GM19372 (cell line): ENCODE data around the gene G3BP1.
"Not testable (repeated sequence)": the region's sequence is repeated elsewhere in the genome, so short reads cannot be mapped to it uniquely, and the experiment has no call there.

Experiments
- ATAC-seq: cut with Tn5 transposase; IDR thresholded peaks from one replicate; pipeline ENCODE4 v1.9.1; 2021; ENCODE audit warnings: mild to moderate bottlenecking, low read depth, moderate library complexity; ENCODE audit not compliant: unreplicated experiment

G3BP1 gene

DNA sequence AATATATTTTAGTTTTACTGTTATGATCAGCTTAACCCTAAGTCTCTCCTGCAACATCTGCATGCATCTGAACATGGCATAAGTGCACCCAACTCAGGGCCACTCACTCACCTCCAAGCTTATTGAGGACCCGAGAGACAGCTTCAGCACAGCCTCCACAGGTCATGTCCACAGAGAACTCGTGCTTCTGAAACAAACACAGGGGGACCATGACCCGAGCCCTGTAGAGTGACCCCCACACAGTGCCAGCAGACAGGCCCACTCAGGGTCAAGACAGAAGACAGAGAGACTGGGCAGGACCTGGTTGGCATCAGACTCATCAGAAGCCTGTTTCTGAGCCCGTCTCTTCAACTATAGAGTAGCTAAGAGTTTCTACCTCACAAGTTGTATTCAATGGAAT lies 20.2 kb upstream of the G3BP1 start:
- ATAC-seq: no peak

DNA sequence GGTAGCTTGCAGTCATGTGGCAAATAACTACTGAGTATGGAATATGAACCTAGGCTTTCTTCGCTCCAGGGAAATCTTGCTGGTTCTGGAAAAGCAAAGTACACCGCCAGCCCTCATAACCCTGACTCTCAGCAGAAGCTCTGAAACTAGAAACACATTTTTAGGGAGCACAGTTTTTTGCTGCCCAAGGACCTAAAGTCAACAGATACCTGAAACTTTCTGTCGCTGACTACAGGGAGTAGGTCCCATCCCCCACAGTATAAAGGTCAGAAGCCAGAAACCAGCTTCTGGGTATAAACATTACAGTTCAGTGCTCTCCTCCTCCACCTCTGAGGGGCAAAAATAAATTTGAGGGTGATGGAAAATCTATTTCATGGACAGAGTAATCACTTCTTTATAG lies 16.4 kb upstream of the G3BP1 start:
- no peak for ATAC-seq

DNA sequence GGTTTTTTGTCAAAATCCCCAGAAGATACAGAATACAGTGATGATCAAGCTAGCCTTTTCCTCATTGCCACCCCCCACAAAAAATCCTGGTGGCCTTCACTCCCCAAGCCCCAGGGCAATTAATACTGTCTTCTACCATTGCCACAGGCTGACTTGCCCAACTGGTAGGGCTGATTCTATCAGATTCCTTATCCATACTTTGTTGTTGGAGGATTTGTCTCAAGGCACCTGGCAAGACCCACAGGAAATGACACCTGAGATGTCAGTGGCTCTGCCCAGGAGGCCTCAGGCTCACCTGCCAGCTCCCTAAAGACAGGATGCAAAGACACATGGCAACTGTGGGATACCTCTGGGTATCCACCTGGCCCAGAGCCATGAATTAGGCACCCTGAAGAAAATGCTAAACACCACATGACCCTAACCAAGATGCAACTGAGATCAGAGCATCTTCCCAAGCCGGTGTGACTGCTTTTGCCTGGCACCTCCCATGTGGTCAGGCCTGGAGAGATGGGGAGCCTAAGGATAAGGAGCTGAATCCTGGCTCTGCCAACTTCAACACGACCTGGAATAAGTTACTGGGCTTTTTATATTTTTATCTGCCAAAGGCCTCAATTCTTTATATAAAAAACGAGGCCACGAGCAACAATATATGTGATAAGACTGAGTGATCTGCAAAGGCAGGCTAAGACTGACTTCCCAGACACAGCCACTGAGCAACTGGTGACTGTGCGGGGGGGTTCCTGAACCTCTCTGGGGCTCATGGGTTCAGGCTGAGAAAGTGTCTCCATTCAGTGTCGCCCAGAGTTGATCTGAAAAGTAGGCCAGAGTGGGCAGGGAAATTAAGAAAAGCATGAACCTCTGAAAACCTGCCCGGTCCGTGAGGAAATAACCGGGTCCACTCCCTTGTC lies 14.3 kb upstream of the G3BP1 start:
- ATAC-seq: peak; percentile 29

DNA sequence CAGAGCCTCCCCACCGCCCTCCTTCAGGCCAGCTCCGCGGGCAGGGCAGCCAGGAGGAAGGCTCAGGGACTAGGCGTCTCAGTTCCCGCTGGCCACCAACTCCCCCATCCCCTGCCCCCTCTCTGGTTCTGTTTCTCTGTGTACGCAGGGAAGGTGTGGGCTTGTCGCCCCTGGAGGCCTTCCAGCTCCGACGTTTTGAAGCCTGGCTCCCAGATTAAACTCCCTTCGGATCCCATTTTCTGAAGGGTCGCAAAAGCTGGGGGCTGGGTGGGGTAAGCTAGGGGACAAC lies 13.7 kb upstream of the G3BP1 start:
- peak; percentile 4 for ATAC-seq

DNA sequence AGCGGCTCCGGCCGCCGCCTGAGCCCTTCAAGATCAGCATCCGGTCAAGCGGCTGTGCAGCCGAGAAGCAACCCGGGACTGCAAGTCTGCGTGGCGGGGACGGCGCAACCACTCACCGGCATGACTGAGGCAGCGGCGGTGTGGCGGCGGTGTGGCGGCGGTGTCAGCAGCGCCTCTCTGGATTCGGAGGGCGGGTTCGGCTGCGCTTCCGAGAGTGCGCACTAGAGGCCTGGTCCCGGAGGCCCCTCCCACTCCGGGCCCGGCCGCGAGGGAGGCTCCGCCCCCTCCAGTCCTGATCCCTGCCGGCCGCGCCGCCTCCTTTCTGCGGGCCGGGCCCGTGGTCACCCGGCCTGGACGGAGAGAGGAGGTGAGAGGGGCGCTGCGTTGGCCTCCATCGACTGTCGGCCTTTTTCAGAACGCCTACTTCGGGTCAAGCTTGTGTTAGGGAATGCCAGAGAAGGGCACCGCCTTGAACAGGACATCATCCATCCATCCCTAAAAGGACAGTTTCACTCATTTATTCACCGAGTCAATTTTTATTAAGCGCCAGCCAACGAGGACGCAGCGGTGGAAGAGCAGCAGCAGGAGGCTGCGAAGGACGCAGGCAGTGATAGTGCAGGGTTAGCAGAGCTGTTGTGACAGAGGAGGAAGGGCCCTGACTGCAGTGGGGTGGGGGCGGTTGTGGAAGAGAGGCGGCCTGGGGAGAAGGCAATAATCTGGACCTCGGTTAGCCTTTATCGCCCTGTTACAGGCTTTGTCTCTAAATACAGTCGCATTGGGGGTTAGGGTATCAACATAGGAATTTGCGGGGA lies 13.1 kb upstream of the G3BP1 start, which contains the start of gene ATOX1:
Gene ATOX1 (minus strand): TSS at position 202 of the 812 bp plus-strand sequence. CDS start 80 bp downstream, at position 122.
- ATAC-seq: peak; percentile 96

DNA sequence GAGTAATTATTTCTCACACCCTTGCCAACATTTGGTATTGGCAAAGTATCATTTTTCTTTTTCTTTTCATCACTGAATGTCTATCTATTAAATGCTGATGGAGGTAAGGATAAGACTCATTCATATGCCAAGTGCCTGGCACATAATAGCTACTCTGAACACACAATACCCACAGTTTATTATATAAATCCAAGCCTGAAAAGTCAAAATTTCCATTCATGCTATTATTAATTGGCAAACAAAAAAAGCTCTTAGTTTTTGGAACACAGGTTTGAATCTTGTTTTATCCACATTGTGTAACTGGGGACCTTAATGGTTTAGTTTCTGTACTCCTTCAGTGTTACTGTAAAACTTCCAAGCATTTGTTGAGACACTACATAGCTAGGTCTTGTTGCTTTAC lies 7.0 kb upstream of the G3BP1 start:
- ATAC-seq: no peak

DNA sequence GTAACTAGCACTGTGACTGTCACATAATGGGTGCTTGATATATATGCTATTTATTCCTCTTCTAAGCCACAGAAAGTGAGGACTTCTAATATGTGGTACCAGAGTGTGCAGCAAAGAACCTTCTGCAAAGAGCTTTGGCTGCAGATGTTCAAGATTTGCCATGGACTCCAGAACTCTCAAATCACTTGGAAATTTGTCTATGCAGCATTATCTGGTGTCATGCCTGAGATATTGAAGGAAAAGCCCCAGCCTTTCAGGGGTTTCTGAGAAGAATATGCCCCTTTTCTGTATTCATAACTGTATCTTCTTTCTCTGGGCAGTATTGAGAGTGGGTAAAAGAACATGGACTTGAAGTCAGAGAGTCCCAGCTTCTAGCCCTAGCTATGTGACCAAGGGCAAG lies 4.8 kb upstream of the G3BP1 start:
- no peak for ATAC-seq

DNA sequence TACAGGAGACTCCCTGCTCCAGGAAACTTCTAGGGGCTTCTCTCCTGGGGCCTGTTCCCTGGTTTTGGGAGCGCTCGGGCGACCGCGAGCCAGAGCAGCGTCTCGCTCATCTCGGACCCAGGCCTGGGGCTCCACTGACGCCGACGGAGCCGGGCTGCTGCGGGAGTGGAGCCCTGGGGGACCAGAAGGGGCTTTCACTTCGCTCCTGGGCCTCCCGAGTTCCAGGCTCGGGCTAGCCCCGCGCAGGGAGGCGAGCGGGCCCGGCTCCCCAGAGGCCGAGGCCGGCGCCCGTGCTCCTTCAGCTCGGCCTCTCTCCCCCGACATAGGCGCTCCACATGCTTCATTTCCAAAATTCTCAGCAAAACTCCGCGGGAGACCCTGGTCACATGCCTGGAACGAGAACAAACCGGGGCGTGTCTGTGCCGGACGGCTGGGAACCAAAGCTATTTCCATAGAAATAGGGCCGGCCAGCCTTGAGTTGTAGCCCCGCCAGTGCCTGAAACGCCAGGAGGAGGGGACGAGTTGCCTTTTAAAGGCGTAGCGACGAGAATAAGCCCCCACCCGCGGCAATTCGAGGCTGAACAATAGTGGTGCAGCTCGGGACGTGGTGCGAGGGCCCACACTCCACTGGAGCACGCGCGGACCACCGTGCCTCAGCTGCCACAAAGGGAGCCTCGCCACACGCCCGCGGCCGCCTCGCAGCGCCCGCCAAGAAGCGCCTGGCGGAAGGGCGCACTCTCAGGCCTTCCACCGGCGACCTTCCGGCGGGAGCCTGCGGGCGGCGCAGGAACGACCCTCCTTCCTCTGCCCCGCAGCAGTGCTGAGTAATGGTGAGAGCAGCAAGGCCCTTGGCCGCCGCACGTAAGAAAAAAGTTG lies 1.1 kb upstream of the G3BP1 start:
- ATAC-seq: peak; percentile 19

DNA sequence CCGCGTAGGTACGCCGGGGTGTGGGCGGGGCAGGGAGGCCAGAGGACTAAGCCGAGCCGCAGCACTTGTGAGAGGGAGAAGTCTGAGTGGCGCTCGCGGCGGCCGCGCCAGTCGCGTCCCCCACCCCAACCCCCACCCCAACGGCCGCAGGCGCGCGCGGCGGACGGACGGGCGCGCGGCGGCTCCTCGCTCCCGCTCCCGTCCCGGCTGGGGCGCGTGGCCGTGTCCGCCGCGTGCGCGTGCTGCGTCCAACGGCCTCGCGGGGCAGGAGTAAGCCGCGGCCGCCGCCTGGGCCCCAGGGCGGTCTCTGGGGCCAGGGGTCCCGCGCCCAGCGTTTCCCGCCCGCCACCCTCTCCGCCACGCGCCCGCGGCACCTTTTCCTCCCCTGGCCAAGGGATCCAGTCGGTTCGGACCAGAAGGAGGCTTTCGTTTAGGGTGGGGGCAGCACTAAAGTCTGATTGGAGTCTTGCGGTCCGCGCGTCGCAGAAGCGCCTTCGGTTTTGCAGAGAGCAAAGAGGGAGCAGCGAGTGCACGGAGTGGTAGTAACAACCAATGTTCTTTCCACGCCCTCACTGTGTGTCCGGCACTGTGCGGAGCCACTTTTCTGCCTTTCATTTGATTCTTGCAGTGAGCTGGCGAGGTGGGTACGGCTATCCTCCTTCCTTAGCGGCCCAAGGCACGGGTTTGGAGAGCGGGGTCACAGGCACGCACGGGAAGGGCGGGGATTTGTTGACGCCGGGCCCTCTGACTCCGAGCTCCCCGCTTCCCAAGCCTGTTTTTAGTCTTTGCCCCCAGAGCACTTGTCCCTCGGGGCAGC lies 483 bp downstream of the G3BP1 start:
- ATAC-seq: no peak

DNA sequence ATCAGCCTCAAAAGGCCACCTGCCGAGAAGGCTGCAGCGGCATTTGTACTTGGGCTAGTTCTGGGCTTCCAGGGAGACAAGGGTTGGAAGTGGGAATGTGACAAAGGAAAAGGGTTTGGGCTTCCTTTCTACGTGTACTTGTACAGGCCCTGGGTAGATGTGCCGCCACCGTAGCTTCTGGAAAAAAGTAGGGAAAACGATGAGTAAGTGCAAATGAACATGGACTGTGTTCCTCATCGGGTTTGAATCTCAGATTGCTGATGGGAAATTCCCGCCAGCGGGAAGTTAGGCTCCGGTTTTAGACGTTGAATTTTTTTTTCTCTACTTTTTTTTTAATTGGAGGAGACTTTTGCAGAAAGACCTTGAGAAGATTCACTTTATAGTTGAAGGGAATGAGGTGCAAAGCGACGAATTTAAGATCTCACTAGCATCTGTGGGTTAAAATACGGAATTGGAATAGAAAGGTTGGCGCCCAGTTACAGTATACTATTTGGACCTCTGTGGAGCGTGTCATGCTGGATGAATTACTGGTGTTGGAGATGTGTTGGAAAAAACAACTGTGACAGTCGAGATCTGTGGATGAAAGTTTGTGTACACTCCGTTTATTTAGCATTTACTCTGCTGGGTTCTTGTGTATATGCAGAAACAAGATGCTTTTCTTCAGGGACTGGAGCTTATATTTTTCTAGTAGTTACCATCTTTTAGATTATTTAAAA lies 1.2 kb downstream of the G3BP1 start:
- ATAC-seq: no peak

DNA sequence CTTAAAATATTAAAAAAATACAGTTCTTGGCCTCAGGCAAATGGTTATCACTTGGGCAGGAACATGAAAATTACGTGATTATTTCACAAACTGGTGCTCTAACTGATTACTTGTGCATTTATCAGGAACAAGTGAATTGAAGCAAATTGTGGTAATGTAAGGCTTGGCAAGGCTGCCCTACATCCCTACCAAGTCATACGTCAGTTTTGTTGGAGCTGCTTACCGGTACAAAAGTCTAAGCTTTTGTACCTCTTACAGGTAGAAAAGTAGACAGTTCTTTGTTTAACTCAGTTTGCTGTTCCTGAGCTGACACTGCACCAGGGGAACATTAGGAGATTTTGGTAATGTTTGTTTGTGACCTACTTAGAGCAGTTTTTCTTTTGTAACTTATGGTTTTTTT lies 2.2 kb downstream of the G3BP1 start:
- ATAC-seq: no peak

DNA sequence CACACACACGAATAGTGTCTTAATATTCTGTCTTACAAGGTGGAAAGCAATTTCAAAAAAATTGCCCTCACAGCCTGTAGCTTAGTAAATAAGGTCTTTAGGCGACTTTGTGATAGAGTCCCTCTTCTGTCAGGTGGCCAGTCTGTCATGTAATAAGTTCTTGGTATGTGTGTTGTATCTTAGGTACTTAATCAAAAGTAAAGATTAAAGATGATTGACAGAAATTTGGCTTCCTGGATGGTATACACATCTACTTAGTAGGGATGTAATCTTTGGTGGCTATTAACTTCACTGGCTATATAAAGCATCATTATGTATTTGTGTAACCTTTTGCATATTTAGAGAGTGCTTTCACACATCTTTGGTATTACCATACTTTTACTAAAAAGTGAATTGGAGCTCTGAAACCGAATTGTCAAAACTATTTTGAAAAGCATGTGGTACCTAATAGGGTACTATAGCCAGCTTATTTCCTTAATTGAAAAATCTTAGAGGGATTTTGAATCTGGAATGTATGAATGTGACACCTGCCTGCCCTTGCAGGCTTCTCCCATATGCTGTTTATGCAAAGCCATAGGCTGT lies 3.4 kb downstream of the G3BP1 start:
- no peak for ATAC-seq

DNA sequence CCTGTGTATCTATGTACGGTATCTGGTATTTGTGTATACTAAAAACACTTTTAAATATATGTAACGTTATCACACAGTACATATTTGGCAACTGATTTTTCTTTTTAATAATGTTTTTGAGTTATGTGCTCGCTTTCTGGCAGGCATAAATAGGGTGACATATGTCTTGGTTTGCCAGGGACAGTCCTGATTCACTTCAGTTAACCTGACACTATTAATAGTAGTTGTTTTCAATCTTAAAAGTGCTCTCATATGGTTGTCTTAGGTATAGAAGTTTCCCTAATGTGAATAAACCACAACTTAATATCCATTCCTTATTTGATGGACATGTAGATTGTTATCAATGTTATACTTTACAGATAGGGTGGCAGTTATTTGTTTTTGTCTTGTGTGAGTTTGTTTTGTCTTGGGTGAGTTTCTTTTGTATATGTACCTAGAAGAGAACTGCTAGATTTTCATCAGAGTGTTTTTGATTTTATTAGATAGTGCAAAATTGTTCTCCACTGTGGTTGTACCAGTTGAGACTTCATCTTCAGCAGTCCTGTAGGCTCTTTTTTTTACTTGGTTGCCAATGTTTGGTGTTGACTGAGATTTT lies 7.9 kb downstream of the G3BP1 start:
- no peak for ATAC-seq

DNA sequence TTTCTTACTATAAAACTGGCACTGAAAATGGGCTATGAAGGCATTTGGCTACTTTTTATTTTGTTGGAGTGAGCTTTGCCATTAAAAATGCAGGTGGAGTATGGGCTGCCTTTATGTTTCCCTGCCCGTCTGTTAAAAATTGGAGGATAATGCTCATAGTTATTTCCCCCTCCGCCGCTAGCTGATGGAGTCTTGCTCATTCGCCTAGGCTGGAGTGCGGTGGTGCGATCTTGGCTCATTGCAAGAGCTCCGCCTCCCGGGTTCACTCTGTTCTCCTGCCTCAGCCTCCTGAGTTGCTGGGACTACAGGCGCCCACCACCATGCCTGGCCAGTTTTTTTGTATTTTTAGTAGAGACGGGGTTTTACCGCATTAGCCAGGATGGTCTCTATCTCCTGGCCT lies 8.6 kb downstream of the G3BP1 start:
- ATAC-seq: no peak

DNA sequence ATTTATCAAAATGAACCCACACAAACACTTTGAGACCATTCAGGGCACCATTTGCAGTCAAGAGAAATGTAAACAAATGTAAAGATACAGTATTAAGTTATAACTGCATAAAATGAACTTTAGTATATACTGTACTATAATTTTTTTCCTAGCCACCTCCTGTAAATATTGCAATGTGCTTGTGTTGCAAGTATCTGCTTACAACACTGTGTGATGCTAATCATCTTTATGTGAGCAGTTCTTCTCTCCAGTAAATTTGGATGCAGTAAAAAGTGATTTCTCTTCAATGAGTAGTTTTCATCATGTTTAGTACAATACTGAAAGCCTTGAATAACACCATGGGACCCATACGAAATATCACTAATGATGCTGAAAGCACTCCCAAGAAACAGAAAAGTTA lies 9.4 kb downstream of the G3BP1 start:
- no peak for ATAC-seq

DNA sequence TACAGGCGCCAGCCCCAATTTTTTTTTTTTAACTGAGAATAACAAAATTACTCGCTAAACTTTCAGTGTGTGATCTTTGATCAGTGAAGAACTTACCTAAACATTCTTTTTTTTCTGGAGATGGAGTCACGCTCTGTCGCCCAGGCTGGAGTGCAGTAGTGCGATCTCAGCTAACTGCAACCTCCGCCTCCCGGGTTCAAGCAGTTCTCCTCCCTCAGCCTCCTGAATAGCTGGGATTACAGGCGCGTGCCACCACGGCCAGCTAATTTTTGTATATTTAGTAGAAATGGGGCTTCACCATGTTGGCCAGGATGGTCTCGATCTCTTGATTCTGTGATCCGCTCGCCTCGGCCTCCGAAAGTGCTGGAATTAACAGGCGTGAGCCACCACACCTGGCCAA lies 11.9 kb downstream of the G3BP1 start:
- not testable (repeated sequence) for ATAC-seq

DNA sequence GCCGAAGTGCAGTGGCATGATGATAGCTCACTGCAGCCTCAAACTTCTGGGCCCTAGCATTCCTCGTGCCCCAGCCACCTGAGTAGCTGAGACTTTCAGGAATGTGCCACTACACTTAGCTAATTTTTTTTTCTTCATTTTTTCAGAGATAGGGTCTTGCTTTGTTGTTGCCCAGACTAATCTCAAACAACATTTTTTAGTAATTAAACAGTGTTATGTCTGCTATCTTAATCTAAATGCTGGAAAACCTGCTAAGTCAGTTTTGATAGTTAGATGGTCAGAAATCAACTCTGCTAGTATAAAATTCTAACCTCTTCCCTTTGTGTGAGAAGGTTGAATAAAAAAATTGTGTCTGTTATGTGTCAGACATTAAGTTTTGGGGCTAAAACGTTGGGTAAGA lies 12.4 kb downstream of the G3BP1 start:
- no peak for ATAC-seq

DNA sequence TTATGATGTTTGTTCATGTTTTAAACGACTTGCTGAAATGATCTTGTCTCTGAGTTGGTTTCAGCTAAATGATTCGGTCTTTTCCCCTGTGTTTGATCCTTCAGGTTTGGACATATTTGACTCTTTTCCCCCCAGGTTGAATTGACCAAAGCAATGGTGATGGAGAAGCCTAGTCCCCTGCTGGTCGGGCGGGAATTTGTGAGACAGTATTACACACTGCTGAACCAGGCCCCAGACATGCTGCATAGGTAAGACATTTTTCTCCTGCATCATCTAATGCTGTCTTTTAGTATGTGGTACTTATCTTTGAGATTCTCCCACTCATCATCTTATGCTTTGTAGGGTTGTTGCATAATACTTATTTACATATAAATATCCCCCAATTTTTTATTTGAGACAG lies 14.7 kb downstream of the G3BP1 start:
- ATAC-seq: no peak

DNA sequence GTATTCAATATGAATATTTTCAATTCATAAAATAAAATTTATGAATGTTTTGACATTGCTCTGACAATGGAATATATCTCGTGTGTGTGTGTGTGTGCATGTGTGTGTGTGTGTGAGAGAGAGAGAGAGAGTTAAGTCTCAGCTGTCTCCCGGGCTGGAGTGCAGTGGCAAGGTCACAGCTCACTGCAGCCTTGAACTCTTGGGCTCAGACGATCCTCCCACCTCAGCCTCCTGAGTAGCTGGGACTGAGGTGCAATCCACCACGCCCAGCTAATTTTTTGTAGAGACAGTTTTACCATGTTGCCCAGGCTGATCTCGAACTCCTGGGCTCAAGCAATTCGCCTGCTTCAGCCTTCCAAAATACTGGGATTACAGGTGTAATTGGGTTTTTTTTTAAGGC lies 16.1 kb downstream of the G3BP1 start:
- no peak for ATAC-seq
